ENCODE measurements around the gene EMILIN2. TPM values are rescaled to one million over a fixed set of nuclear protein-coding genes. Genes with fewer than 3 reads are reported as not detected.

Gene EMILIN2
- total RNA-seq, 1 experiment from 2014 or later = 11.7 TPM

GRCh38 chr18:2879889-2880288 lies 33.1 kb downstream of the EMILIN2 start (continued):
- TF ChIP-seq ATF2 (CRISPR knock-in tag; IDR thresholded peaks at IDR 0.05; ENCODE audit: borderline replicate concordance, low read depth) (no peak), GABPB1 (CRISPR knock-in tag; IDR thresholded peaks at IDR 0.05) (no peak), TP53 (CRISPR knock-in tag; IDR thresholded peaks at IDR 0.05) (no peak), AFF4 (CRISPR knock-in tag; IDR thresholded peaks at IDR 0.05; ENCODE audit: borderline replicate concordance) (no peak), NR2C2 (CRISPR knock-in tag; IDR thresholded peaks at IDR 0.05) (no peak), HMGXB4 (CRISPR knock-in tag; IDR thresholded peaks at IDR 0.05) (no peak), ZNF138 (CRISPR knock-in tag; conservative IDR thresholded peaks at IDR 0.05) (no peak), RELA (CRISPR knock-in tag; IDR thresholded peaks at IDR 0.05; ENCODE audit: borderline replicate concordance) (no peak), RORB (CRISPR knock-in tag; IDR thresholded peaks at IDR 0.05) (no peak), USF1 (CRISPR knock-in tag; IDR thresholded peaks at IDR 0.05) (no peak), CBFB (CRISPR knock-in tag; IDR thresholded peaks at IDR 0.05; ENCODE audit: low read depth) (no peak), ZMAT4 (CRISPR knock-in tag; IDR thresholded peaks at IDR 0.05) (no peak), NR1H2 (CRISPR knock-in tag; IDR thresholded peaks at IDR 0.05) (no peak)

GRCh38 chr18:2880473-2880872 lies 33.7 kb downstream of the EMILIN2 start:
- Mint-ChIP-seq H3K36me3 (no peaks in the 10 kb centered on the region), H3K4me3 (no peak overlapping the region), H3K27me3 (ENCODE audit: low read depth) (no peaks in the 10 kb centered on the region), H3K9me3 (no peaks in the 10 kb centered on the region), H3K27ac (no peak overlapping the region), H3K4me1 (peaks cover 11% of the 10 kb centered on the region)
- DNase-seq (ENCODE audit: low spot score) = no peak
- CTCF ChIA-PET = no interaction called here
- ATAC-seq = peak; percentile 72
- POLR2A ChIA-PET = no interaction called here
- TF ChIP-seq ARID4B (CRISPR knock-in tag; IDR thresholded peaks at IDR 0.05; ENCODE audit: borderline replicate concordance) (no peak), CTCF (IDR thresholded peaks at IDR 0.05) (no peak), ZNF532 (CRISPR knock-in tag; IDR thresholded peaks at IDR 0.05; ENCODE audit: borderline replicate concordance) (no peak), OVOL2 (CRISPR knock-in tag; IDR thresholded peaks at IDR 0.05; ENCODE audit: borderline replicate concordance) (no peak), TEAD4 (CRISPR knock-in tag; IDR thresholded peaks at IDR 0.05) (no peak)

Data from WTC11 (cell line).